Purkinje cell (primary cell): ENCODE measurements around the gene PRPF18. TPM values are rescaled to one million over a fixed set of nuclear protein-coding genes. Genes with fewer than 3 reads are reported as not detected.

ENCODE experiments used
- polyA plus RNA-seq: library from polyadenylated mRNA; unstranded; fragments of >200 nt; fragmentation: Nextera tagmentation; gene quantifications from 2 replicates; pipeline ENCODE4 v1.2.1, GENCODE V29; 2014

Gene PRPF18, protein sequence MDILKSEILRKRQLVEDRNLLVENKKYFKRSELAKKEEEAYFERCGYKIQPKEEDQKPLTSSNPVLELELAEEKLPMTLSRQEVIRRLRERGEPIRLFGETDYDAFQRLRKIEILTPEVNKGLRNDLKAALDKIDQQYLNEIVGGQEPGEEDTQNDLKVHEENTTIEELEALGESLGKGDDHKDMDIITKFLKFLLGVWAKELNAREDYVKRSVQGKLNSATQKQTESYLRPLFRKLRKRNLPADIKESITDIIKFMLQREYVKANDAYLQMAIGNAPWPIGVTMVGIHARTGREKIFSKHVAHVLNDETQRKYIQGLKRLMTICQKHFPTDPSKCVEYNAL
- polyA plus RNA-seq, result 26.0 and 28.1 TPM in 2 replicates

DNA sequence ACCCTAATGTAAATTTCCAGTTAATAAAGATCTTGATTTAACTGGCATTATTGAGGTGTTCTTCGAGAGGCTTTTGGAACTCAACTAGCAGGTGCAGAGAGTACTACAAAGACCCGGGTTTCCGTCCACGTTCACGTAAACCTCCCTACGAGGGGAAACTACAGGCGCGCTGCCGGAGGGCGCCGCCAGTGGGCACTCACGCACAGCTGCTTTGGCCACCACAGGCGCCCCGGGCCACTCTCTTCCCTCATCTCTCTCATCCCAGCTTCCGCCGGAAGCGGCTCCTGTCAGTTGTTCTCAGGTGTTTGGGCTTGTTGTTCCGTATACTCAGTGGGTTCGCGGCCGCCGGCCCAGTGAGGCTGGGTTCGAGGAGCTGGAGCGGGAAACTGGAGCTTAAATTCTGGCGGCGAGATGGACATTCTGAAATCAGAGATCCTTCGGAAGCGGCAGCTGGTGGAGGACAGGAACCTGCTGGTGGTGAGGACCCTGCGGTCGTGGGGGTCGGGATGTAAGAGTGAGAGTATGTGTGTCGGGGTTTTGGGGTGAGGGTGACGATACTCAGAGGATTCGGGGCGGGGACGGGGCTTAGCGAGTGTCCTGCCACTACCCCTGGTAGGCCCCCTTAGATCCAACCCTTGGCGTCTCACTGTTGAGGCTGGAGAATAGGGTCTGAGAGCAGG lies at the start of gene PRPF18:
Gene PRPF18, plus strand, starts transcription at position 290 of the 680 bp plus-strand sequence. Its CDS starts 122 bp downstream, at position 412.

Other genes with a start within 250 kb of the PRPF18 start
- 11.4 and 13.6 TPM in 2 replicates for gene SEPHS1, start 238.7 kb upstream of the PRPF18 start, polyA plus RNA-seq
- 0.60 and 1.3 TPM in 2 replicates for gene BEND7, start 58.0 kb upstream of the PRPF18 start, polyA plus RNA-seq